WTC11 (cell line): Measurements from ENCODE around the gene LCLAT1.

Experiments used
- CREB1 ChIP-seq: sonication (generic); formaldehyde crosslinking; IDR thresholded peaks from 2 replicates; pipeline ENCODE4 v1.8.0; 2023; ENCODE audit warnings: mild to moderate bottlenecking, missing genetic modification reagents
- E2F5 ChIP-seq: sonication (generic); formaldehyde crosslinking; IDR thresholded peaks from 2 replicates; pipeline ENCODE4 v1.8.1; 2022; ENCODE audit warnings: mild to moderate bottlenecking, moderate library complexity, missing genetic modification reagents
- EMX1 ChIP-seq: fragments of 250-450 bp; sonication (Bioruptor Pico); IDR thresholded peaks from 2 replicates; pipeline ENCODE4 v1.8.0; 2021; ENCODE audit warnings: mild to moderate bottlenecking
- ESRRA ChIP-seq: sonication (generic); formaldehyde crosslinking; IDR thresholded peaks from 2 replicates; pipeline ENCODE4 v1.8.1; 2022; ENCODE audit warnings: mild to moderate bottlenecking, missing genetic modification reagents, borderline replicate concordance
- JUN ChIP-seq: sonication (generic); formaldehyde crosslinking; IDR thresholded peaks from 2 replicates; pipeline ENCODE4 v1.8.0; 2023; ENCODE audit warnings: mild to moderate bottlenecking, missing genetic modification reagents
- SMAD4 ChIP-seq: sonication (generic); formaldehyde crosslinking; IDR thresholded peaks from 2 replicates; pipeline ENCODE4 v1.8.0; 2022; ENCODE audit warnings: mild to moderate bottlenecking, missing genetic modification reagents
- SP1 ChIP-seq: sonication (generic); formaldehyde crosslinking; conservative IDR thresholded peaks from 2 replicates; pipeline ENCODE4 v1.8.1; 2022; ENCODE audit warnings: missing genetic modification reagents
- TEAD4 ChIP-seq: sonication (generic); formaldehyde crosslinking; IDR thresholded peaks from 2 replicates; pipeline ENCODE4 v1.8.0; 2022; ENCODE audit warnings: mild to moderate bottlenecking, missing genetic modification reagents
- TF ChIP-seq, protein P1 (sequence below): fragments of 200-600 bp; IDR thresholded peaks from 2 replicates; pipeline ENCODE4 v1.8.0; 2022; ENCODE audit warnings: antibody characterized with exemption
- TF ChIP-seq, protein P2 (sequence below): sonication (generic); formaldehyde crosslinking; IDR thresholded peaks from 2 replicates; pipeline ENCODE4 v1.8.1; 2023; ENCODE audit warnings: mild to moderate bottlenecking, missing genetic modification reagents, moderate library complexity
- TF ChIP-seq, protein P3 (sequence below): sonication (generic); formaldehyde crosslinking; IDR thresholded peaks from 2 replicates; pipeline ENCODE4 v1.8.1; 2023; ENCODE audit warnings: mild to moderate bottlenecking, missing genetic modification reagents, borderline replicate concordance
- TF ChIP-seq, protein P4 (sequence below): sonication (generic); formaldehyde crosslinking; IDR thresholded peaks from 2 replicates; pipeline ENCODE4 v1.8.1; 2023; ENCODE audit warnings: mild to moderate bottlenecking, moderate library complexity, missing genetic modification reagents

GRCh38 chr2:30400151-30400954, 46.7 kb upstream of the LCLAT1 start:
- TF ChIP-seq TEAD4 (CRISPR knock-in tag): no peak
- no peak for TF ChIP-seq SMAD4 (CRISPR knock-in tag)
- TF ChIP-seq CREB1 (CRISPR knock-in tag): no peak
- TF ChIP-seq, protein P1, sequence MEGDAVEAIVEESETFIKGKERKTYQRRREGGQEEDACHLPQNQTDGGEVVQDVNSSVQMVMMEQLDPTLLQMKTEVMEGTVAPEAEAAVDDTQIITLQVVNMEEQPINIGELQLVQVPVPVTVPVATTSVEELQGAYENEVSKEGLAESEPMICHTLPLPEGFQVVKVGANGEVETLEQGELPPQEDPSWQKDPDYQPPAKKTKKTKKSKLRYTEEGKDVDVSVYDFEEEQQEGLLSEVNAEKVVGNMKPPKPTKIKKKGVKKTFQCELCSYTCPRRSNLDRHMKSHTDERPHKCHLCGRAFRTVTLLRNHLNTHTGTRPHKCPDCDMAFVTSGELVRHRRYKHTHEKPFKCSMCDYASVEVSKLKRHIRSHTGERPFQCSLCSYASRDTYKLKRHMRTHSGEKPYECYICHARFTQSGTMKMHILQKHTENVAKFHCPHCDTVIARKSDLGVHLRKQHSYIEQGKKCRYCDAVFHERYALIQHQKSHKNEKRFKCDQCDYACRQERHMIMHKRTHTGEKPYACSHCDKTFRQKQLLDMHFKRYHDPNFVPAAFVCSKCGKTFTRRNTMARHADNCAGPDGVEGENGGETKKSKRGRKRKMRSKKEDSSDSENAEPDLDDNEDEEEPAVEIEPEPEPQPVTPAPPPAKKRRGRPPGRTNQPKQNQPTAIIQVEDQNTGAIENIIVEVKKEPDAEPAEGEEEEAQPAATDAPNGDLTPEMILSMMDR: no peak
- TF ChIP-seq, protein P2, sequence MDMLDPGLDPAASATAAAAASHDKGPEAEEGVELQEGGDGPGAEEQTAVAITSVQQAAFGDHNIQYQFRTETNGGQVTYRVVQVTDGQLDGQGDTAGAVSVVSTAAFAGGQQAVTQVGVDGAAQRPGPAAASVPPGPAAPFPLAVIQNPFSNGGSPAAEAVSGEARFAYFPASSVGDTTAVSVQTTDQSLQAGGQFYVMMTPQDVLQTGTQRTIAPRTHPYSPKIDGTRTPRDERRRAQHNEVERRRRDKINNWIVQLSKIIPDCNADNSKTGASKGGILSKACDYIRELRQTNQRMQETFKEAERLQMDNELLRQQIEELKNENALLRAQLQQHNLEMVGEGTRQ (CRISPR knock-in tag): no peak
- TF ChIP-seq, protein P3, sequence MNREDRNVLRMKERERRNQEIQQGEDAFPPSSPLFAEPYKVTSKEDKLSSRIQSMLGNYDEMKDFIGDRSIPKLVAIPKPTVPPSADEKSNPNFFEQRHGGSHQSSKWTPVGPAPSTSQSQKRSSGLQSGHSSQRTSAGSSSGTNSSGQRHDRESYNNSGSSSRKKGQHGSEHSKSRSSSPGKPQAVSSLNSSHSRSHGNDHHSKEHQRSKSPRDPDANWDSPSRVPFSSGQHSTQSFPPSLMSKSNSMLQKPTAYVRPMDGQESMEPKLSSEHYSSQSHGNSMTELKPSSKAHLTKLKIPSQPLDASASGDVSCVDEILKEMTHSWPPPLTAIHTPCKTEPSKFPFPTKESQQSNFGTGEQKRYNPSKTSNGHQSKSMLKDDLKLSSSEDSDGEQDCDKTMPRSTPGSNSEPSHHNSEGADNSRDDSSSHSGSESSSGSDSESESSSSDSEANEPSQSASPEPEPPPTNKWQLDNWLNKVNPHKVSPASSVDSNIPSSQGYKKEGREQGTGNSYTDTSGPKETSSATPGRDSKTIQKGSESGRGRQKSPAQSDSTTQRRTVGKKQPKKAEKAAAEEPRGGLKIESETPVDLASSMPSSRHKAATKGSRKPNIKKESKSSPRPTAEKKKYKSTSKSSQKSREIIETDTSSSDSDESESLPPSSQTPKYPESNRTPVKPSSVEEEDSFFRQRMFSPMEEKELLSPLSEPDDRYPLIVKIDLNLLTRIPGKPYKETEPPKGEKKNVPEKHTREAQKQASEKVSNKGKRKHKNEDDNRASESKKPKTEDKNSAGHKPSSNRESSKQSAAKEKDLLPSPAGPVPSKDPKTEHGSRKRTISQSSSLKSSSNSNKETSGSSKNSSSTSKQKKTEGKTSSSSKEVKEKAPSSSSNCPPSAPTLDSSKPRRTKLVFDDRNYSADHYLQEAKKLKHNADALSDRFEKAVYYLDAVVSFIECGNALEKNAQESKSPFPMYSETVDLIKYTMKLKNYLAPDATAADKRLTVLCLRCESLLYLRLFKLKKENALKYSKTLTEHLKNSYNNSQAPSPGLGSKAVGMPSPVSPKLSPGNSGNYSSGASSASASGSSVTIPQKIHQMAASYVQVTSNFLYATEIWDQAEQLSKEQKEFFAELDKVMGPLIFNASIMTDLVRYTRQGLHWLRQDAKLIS: no peak
- TF ChIP-seq EMX1 (CRISPR knock-in tag): no peak
- TF ChIP-seq, protein P4, sequence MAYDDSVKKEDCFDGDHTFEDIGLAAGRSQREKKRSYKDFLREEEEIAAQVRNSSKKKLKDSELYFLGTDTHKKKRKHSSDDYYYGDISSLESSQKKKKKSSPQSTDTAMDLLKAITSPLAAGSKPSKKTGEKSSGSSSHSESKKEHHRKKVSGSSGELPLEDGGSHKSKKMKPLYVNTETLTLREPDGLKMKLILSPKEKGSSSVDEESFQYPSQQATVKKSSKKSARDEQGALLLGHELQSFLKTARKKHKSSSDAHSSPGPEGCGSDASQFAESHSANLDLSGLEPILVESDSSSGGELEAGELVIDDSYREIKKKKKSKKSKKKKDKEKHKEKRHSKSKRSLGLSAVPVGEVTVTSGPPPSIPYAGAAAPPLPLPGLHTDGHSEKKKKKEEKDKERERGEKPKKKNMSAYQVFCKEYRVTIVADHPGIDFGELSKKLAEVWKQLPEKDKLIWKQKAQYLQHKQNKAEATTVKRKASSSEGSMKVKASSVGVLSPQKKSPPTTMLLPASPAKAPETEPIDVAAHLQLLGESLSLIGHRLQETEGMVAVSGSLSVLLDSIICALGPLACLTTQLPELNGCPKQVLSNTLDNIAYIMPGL: no peak
- TF ChIP-seq ESRRA (CRISPR knock-in tag): no peak
- no peak for TF ChIP-seq SP1 (CRISPR knock-in tag)
- TF ChIP-seq E2F5 (CRISPR knock-in tag): no peak
- no peak for TF ChIP-seq JUN (CRISPR knock-in tag)
